Stimulated activated CD4-positive, alpha-beta T cell treated with anti-CD3 and anti-CD28 coated beads, Interleukin-2, amount 100 ng/mL, for 24 hours (primary cell): Measurements from ENCODE around the gene RFX5.
A peak's percentile ranks its signal among the peaks of the same experiment; 100 is the strongest.
"Not testable (repeated sequence)": the region's sequence is repeated elsewhere in the genome, so short reads cannot be mapped to it uniquely, and the experiment has no call there.

Source experiments
- DNase-seq, 2 donors: peaks; one replicate each; pipeline ENCODE4 v3.0.0-alpha.2; 2020

Gene RFX5

DNA sequence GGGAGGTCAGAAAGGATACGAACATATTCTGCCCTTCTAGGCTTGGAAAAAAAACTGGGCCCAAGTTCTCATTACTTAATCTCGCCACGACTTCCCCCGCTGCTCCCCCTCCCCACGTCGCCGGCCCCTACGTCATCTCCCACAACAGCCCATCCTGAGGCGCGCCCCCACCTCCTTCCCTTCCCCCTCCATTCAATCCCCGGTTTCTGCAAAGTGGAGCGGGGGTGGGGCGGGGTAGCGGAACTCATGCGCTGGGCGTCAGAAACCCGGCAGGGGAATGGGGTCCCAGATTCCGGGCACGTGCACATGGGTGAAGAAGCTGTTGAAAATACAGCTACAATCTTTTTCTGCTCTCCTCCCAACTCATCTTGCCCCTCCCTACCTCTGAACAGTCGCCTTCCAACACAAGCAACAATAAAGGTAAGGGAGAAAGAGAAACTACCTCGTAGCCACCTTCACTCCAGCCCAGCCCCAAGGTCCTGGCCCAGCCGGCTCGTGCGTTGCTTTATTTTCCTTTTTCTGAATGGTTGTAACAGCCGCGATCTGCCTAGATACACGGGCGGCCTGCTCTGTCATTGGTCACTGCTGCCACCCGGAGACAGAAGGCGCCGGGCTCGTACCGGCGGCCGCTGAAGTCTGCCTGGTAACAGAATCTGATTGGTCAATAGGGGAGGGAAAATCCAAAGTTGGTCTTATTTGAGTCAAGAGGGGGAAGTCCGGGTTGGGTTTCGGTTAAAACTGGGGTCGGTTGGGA lies at the start of gene RFX5:
RFX5 (minus strand) TSS at position 484 of the 754 bp plus-strand sequence. CDS start 932 bp downstream, outside the sequence.
- peak; percentile 90 to 92 for DNase-seq

DNA sequence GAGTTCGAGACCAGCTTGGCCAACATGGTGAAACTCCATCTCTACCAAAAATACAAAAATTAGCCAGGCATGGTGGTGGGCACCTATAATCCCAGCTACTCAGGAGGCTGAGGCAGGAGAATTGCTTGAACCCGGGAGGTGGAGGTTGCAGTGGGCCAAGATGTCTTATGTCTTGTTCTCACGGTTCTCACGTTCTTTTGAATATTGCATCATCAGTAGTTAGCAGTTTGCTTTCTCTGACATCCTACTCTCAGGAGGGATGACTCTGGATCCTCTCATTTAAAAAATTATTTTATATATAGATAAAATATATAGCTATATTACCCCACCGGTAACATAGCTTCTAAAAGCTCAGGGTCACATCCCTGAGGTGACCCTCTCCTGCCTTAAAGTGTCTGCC lies 49.2 kb upstream of the RFX5 start:
- DNase-seq, result not testable (repeated sequence)

DNA sequence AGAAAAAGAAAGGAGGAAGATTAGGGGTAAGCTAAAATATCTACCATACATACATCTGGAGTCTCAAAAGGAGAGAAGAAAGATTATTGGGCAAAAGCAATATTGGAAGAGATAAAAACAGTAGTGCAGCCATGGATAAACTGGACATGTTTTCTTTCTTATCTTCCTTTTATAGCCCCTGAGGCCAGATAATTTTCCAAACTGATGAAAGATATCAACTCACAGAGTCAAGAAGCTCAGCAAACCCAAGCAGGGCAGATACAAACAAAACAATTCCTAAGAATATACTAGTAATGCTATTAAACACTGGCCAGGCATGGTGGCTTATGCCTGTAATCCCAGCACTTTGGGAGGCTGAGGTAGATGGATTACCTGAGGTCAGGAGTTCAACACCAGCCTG lies 46.5 kb upstream of the RFX5 start:
- no peak for DNase-seq

- no peak for DNase-seq
These were observed 44.1 kb upstream of the RFX5 start for GRCh38 chr1:151391079-151391563.

- DNase-seq, result not testable (repeated sequence)
These were observed 43.4 kb upstream of the RFX5 start for GRCh38 chr1:151390221-151391078.

- DNase-seq, result no peak
These were observed 39.0 kb upstream of the RFX5 start for GRCh38 chr1:151386002-151386401.

DNA sequence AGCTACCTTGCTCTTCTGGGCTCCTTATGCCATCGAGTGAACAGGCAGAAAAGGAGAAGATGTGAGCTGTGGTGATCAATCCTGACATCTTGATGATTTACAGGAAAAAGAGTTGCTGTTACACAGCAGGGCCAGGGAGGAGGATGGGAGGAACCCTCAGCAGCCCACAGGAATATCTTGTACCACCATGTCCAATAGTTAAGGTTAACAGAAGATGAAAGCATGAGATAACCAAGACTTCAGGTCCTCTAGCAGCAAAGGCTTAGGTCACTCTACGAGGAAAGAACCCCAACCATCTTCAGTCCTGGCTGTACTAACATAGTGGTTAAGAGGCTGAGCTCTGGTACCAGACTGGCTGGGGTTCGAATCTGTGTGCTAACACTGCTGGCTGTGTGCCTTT lies 37.5 kb upstream of the RFX5 start:
- no peak for DNase-seq

- DNase-seq, result no peak
These were observed 30.3 kb upstream of the RFX5 start for GRCh38 chr1:151377150-151377884.

DNA sequence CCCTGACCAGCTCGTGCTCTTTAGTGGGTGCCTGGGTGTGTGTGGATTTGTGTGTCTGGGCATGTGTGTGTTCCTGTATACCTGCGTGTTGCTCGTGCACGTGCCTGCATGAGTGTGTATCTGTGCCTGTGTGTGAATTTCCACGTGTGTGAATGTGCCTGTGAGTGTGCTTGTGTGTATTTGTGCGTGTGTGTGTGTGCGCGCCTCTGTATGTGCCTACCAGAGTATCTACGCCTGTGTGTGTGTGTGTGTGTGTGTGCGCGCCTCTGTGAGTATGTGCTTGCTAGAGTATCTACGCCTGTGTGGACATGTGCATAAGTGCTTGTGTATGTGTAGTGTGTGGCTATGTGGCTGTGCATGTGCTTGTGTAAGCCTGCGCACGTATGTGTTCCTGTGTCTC lies 26.1 kb upstream of the RFX5 start:
- DNase-seq, result no peak

GRCh38 chr1:151372058-151372934 lies 25.2 kb upstream of the RFX5 start, which contains the start of gene SELENBP1:
SELENBP1 (minus strand) TSS chr1:151372705; CDS start chr1:151372641, 64 bp downstream.
- DNase-seq, result no peak

DNA sequence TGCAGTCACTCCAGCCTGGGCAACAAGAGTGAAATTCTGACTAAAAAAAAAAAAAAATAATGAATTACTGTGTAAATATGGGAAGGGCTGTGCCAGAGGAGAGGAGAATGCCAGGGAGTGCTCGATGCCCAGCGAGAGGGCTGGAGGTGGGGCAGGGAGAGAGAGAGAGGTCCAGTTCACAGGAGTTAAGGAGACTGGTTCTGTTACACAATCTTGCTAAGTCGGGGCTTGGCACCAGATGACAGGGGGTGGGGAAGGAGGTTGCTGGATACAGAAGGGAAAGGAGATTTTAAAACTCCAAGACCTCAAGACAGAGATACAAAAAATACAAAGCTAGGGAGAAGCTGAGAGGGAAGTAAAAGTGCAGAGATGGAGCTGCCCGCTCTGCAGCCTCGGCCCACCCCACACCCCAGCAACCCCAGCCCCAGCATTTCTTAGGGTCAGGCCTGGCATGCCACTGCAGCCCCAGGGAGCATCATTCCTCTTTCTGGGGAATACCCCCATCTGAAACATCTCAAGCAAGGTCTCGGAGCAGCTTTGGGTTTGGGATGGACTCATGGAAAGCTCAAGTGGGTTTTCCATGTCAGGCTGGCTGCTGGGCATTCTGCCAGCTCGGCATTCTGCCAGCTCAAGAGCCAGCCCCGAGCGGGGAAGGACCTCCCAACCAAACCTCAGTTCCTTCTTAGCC lies 24.5 kb upstream of the RFX5 start:
- DNase-seq, result no peak

DNA sequence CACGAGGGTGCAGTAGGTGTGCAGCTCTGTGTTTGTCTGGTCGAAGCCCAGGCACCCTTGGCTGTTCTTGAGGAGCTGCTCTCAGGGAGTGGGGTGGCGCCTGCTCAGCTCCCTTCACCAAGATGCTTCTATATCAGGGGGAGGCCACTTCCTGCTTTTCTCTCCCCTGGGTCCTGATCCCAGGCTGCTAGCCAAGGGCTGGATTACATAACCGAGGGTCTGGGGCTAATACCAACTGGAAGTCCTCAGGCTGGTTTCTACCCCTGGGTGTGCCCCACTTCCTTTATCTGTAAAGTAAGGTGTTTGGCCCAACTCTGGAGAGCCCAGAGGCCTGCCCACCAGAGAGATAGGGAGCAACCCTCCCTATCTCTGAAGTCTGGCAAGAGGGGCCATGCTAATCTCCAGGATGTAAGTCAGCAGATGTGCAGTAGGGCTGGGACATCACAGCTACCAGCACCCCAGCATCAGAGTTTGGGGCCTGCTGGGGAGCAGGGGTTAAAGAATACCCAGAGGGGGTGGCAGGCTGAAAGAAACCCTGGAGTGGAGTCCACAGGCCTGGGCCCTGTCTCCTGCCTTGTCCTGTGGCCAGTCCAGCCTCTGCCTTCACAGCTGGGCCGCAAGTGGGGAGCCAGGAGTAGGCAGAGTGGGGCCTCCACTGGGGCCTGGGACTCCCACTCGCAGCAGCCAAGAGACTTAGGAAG lies 23.3 kb upstream of the RFX5 start:
- DNase-seq, result no peak

GRCh38 chr1:151369621-151370048 lies 22.6 kb upstream of the RFX5 start:
- DNase-seq, result no peak

GRCh38 chr1:151369302-151369610 lies 22.2 kb upstream of the RFX5 start:
- DNase-seq, result no peak

DNA sequence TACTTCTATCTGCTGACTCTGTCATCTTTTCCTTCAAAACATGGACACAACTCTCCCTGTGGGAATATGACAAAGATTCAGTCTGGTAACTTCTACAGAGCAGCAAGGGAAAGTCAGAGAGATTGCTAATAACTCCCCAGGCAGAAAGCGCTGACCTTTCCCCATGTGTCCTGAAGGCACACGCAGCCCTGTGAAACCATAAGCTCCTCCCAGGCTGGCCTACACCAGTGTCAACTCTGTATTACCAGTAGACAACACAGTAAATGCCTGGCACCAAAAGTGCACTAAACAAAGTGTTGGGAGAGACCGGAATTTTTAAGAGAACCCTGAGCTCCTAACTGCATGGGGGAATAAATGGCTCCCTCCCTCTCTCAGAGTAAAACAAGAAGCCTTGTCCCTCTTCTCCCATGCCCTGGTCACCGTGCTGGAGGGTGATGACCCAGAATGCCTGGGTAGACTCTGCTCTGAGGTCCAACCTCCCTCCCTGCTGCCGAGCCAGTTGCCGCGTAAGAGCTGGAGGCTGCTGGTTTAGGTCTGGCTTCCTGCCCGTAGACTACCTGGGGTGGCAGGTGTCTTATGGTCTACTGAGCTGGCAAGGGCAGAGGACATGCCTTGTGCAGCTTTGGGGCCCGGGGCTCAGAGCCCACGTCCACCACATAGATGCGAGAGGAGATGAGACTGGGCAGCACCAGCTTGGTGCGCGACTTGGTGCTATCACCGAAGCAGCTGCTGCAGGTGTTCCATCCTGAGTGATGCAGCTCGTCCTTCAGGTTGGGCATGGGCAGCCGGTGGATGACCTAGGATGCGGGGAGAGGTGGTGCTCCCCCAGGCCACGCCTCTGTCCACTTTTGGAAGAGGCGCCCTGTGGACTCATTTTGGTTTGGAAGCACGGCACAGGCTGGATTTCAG lies 21.6 kb upstream of the RFX5 start:
- no peak for DNase-seq

DNA sequence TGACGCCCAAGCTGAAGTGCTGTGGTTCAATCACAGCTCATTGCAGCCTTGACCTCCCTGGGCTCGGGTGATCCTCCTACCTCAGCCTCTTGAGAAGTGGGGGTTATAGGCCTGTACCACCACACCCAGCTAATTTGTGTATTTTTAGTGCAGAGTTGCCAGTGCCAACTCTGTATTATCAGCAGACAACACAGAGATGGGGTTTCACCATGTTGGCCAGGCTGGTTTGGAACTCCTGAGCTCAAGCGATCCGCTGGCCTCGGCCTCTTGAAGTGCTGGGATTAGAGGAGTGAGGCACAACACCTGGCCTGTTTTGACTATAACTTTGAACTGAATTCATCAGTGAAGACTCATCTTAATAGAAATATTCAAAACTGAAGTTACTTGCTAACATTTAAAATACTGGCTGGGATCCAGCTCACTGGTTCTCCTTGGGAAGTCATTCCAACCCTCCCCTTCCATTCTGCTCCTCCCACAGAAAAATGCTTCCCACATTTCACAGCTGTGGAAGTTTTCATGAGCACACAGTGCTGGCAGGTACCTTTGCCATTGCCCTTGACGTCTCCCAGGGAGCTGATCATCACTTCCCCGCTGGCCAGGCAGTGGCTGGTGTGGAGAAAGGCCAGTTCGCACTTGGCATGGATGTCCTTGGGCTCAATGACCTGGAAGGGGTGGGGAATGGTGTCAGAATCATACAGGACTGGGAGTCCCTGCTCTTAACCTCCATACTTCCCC lies 20.8 kb upstream of the RFX5 start:
- DNase-seq, result no peak

- no peak for DNase-seq
These were observed 17.9 kb upstream of the RFX5 start for GRCh38 chr1:151364996-151365395.

GRCh38 chr1:151362308-151363155 lies 15.5 kb upstream of the RFX5 start:
- DNase-seq, result no peak
